ENCODE results near the gene RIMS1. TPM values are rescaled to one million over a fixed set of nuclear protein-coding genes. Genes with fewer than 3 reads are reported as not detected.

RIMS1 gene
- total RNA-seq, 4 donors from 2014 or later = 0.13 to 16.8 (median 1.2) TPM

GRCh38 chr6:71929047-71929446 is 42.7 kb downstream of the RIMS1 start:
- no peak for DNase-seq
- Histone ChIP-seq H3K36me3 (no peaks in the 10 kb centered on the region), H3K27me3 (no peaks in the 10 kb centered on the region), H3K9me3 (no peaks in the 10 kb centered on the region), H3K27ac (no peak overlapping the region), H3K4me3 (no peak overlapping the region), H3K4me1 (no peaks in the 10 kb centered on the region)
- TF ChIP-seq CTCF (IDR thresholded peaks at IDR 0.05) (no peak), POLR2A (IDR thresholded peaks at IDR 0.05) (no peak)
- intact Hi-C loops (cut with DNase I) = no loop called here
- 56 to 69% methylated on average over 1 of the region's 1 CpG for WGBS, 2 donors

GRCh38 chr6:71933881-71934280 is 47.5 kb downstream of the RIMS1 start:
- no peak for DNase-seq
- Histone ChIP-seq H3K36me3 (no peaks in the 10 kb centered on the region), H3K4me1 (no peaks in the 10 kb centered on the region), H3K27me3 (no peaks in the 10 kb centered on the region), H3K4me3 (no peak overlapping the region), H3K27ac (no peak overlapping the region), H3K9me3 (peaks cover 0 to 7% (median 0%) of the 10 kb centered on the region in 3 donors)
- no peak for TF ChIP-seq POLR2A (IDR thresholded peaks at IDR 0.05)
- TF ChIP-seq CTCF (IDR thresholded peaks at IDR 0.05) = no peak
- WGBS, 2 donors = 80 to 88% methylated on average over 1 of the region's 1 CpG
- intact Hi-C loops (cut with DNase I) = no loop called here

- no peaks in the 10 kb centered on the region for H3K36me3 ChIP-seq
- H3K4me3 ChIP-seq = no peak overlapping the region
- DNase-seq = no peak
- intact Hi-C loops (cut with DNase I) = no loop called here
- no peaks in the 10 kb centered on the region for H3K4me1 ChIP-seq
- H3K27me3 ChIP-seq = no peaks in the 10 kb centered on the region
- H3K27ac ChIP-seq = no peak overlapping the region
- WGBS, 2 donors = 72 to 74% methylated on average over 7 of the region's 7 CpGs
- no peaks in the 10 kb centered on the region for H3K9me3 ChIP-seq
- no peak for TF ChIP-seq POLR2A (IDR thresholded peaks at IDR 0.05)
- no peak for TF ChIP-seq CTCF (IDR thresholded peaks at IDR 0.05)
Observed at GRCh38 chr6:71965404-71965803, 79.1 kb downstream of the RIMS1 start.

GRCh38 chr6:71967436-71967835 is 81.1 kb downstream of the RIMS1 start:
- TF ChIP-seq CTCF (IDR thresholded peaks at IDR 0.05) (no peak), POLR2A (IDR thresholded peaks at IDR 0.05) (no peak)
- Histone ChIP-seq H3K27me3 (no peaks in the 10 kb centered on the region), H3K9me3 (no peaks in the 10 kb centered on the region), H3K27ac (no peak overlapping the region), H3K4me1 (no peaks in the 10 kb centered on the region), H3K4me3 (no peak overlapping the region), H3K36me3 (no peaks in the 10 kb centered on the region)
- intact Hi-C loops (cut with DNase I) = no loop called here
- WGBS, 2 donors = 72 to 79% methylated on average over 5 of the region's 5 CpGs
- no peak for DNase-seq

GRCh38 chr6:71977884-71978283 is 91.5 kb downstream of the RIMS1 start:
- intact Hi-C loops (cut with DNase I) = no loop called here
- DNase-seq = no peak
- 67 to 72% methylated on average over 4 of the region's 4 CpGs for WGBS, 2 donors

More at GRCh38 chr6:71977884-71978283, 91.5 kb downstream of the RIMS1 start:
- no peaks in the 10 kb centered on the region for H3K27me3 ChIP-seq
- no peaks in the 10 kb centered on the region for H3K36me3 ChIP-seq
- H3K4me3 ChIP-seq = no peak overlapping the region
- no peaks in the 10 kb centered on the region for H3K9me3 ChIP-seq
- H3K4me1 ChIP-seq = no peaks in the 10 kb centered on the region
- no peak overlapping the region for H3K27ac ChIP-seq
- TF ChIP-seq CTCF (IDR thresholded peaks at IDR 0.05) (no peak), POLR2A (IDR thresholded peaks at IDR 0.05) (no peak)

Data from esophagus squamous epithelium (tissue), 5 donors.